ENCODE measurements around the gene NAALADL2.

- TF ChIP-seq POLR2A (IDR thresholded peaks at IDR 0.05) (no peak), CTCF (IDR thresholded peaks at IDR 0.05) (no peak)
Measured at GRCh38 chr3:175155172-175155571, 296.0 kb downstream of the NAALADL2 start.
